Gastroesophageal sphincter (tissue), 4 donors: ENCODE results near the gene TNNI3K. TPM values are rescaled to one million over a fixed set of nuclear protein-coding genes. Genes with fewer than 3 reads are reported as not detected.

ENCODE experiments used
- ATAC-seq: fragments of 150-250 bp; one replicate; pipeline ENCODE4 v1.9.1; 2016; ENCODE audit warnings: mild to moderate bottlenecking, moderate library complexity
- H3K27ac ChIP-seq, 4 donors: fragments of 200-600 bp; sonication (generic) in 3 of 4; 1 replicate in 3 of 4; 2 replicates in 1 of 4; pipeline ENCODE4 v1.5.1; 2016 to 2019
- H3K27me3 ChIP-seq: fragments of 200-600 bp; sonication (generic); one replicate; pipeline ENCODE4 v1.5.1; 2019
- H3K36me3 ChIP-seq, 2 donors: fragments of 200-600 bp; sonication (generic); one replicate each; pipeline ENCODE4 v1.5.1; 2019; ENCODE audit warnings: control low read depth in 1 of 2
- H3K4me1 ChIP-seq, 3 donors: fragments of 200-600 bp; sonication (generic); 1 replicate in 2 of 3; 2 replicates in 1 of 3; pipeline ENCODE4 v1.5.1; 2016 to 2019; ENCODE audit warnings: control low read depth in 2 of 3
- H3K4me3 ChIP-seq, 2 donors: fragments of 200-600 bp; sonication (generic); one replicate each; pipeline ENCODE4 v1.5.1; 2019; ENCODE audit warnings: mild to moderate bottlenecking in 1 of 2, moderate library complexity in 1 of 2
- H3K9me3 ChIP-seq, 3 donors: fragments of 200-600 bp; sonication (generic); one replicate each; pipeline ENCODE4 v1.5.1; 2017 to 2019; ENCODE audit warnings: control low read depth in 2 of 3
- EP300 ChIP-seq: sonication (generic); formaldehyde crosslinking; IDR thresholded peaks from one replicate; pipeline ENCODE4 v1.6.1; 2017; ENCODE audit warnings: antibody characterized with exemption, mild to moderate bottlenecking
- POLR2A ChIP-seq, 2 donors: fragments of 450-650 bp; IDR thresholded peaks; one replicate each; pipeline ENCODE4 v1.6.1; 2017; ENCODE audit warnings: antibody characterized with exemption in 2 of 2, mild to moderate bottlenecking in 2 of 2, moderate library complexity in 1 of 2
- POLR2AphosphoS5 ChIP-seq: sonication (generic); formaldehyde crosslinking; IDR thresholded peaks from one replicate; pipeline ENCODE4 v1.6.1; 2017; ENCODE audit warnings: antibody characterized with exemption
- WGBS, 2 donors: methylation state at CpG; one replicate each; pipeline ENCODE4 v1.1.5; 2018; ENCODE audit warnings: low coverage in 1 of 2; 5-methylcytosine and 5-hydroxymethylcytosine counted together
- total RNA-seq, 4 donors: library from RNA; depleted of rRNA; stranded (reverse); fragments of >200 nt; gene quantifications; one replicate each; pipeline ENCODE4 v1.1.0, GENCODE V29; 2016
- TF ChIP-seq, protein P1 (sequence below), 4 experiments: fragments of 200-600 bp in 2 of 4; fragments of 450-650 bp in 2 of 4; sonication (generic) in 1 of 4; IDR thresholded peaks; one replicate each; pipeline ENCODE4 v1.5.1; 2017 to 2019; ENCODE audit warnings: antibody characterized with exemption in 4 of 4, mild to moderate bottlenecking in 2 of 4, moderate library complexity in 2 of 4

The TNNI3K gene
- total RNA-seq, 4 donors from 2014 or later, result 0.32 to 3.9 (median 2.9) TPM

DNA sequence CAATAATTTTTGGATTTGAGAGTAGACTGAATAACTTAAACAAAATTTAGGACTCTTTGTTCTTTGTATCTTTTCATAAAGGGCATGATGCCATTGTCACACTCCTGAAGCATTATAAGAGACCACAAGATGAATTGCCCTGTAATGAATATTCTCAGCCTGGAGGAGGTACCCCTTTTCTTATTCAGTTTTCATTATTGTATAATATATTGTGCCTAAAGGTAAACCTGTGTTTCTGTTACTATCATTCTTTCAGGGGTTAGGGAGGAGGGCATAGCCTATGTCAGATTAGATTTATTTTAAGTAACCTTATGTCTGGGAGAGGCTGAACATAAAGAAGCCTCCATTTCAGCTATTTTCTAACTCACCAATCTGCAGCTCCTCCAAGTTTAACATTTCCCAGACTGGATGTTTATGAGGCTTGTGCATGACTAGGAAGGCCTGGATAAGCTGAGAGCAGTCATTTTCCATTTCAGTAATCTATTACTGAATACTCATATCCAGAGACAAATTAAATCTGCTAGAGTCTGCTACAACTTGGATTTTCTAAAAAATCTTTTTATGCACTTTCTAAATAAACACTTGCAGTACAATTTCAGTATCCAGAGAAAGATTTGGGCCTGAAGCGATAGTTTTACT lies 132.1 kb downstream of the TNNI3K start:
- Histone ChIP-seq H3K36me3 (peaks cover 0 to 17% of the 10 kb centered on the region in 2 donors), H3K4me1 (no peaks in the 10 kb centered on the region), H3K9me3 (peaks cover 0 to 9% (median 0%) of the 10 kb centered on the region in 3 donors), H3K27me3 (no peaks in the 10 kb centered on the region), H3K4me3 (no peak overlapping the region), H3K27ac (no peak overlapping the region)
- 67 to 73% methylated on average over 1 of the region's 1 CpG for WGBS, 2 donors
- no peak for TF ChIP-seq POLR2AphosphoS5
- no peak for ATAC-seq

DNA sequence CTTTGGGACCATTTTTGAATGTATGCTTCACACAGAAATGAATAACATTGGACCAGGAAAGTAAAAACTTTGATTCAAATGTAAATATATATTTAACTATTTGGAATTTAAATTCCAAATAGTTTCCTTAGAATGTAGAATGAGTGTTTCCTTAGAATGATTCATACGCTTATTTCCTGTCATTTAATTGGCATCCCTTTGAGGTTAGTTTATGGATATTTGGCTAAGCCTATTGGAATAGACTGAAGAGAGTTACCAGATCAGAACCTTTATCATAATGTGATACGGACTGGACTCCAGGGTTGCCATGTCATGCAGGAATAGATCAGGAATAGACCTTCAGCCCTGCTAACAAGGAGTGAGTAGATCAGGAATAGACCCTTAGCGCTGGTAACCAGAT lies 133.1 kb downstream of the TNNI3K start:
- H3K9me3 ChIP-seq, result peaks cover 0 to 9% (median 0%) of the 10 kb centered on the region in 3 donors
- no peak overlapping the region for H3K4me3 ChIP-seq
- H3K27me3 ChIP-seq, result no peaks in the 10 kb centered on the region
- H3K36me3 ChIP-seq, result peaks cover 0 to 17% of the 10 kb centered on the region in 2 donors
- TF ChIP-seq POLR2AphosphoS5, result no peak
- TF ChIP-seq EP300, result no peak
- TF ChIP-seq, protein P1, sequence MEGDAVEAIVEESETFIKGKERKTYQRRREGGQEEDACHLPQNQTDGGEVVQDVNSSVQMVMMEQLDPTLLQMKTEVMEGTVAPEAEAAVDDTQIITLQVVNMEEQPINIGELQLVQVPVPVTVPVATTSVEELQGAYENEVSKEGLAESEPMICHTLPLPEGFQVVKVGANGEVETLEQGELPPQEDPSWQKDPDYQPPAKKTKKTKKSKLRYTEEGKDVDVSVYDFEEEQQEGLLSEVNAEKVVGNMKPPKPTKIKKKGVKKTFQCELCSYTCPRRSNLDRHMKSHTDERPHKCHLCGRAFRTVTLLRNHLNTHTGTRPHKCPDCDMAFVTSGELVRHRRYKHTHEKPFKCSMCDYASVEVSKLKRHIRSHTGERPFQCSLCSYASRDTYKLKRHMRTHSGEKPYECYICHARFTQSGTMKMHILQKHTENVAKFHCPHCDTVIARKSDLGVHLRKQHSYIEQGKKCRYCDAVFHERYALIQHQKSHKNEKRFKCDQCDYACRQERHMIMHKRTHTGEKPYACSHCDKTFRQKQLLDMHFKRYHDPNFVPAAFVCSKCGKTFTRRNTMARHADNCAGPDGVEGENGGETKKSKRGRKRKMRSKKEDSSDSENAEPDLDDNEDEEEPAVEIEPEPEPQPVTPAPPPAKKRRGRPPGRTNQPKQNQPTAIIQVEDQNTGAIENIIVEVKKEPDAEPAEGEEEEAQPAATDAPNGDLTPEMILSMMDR (IDR thresholded peaks at IDR 0.05), result no peak
- no peak for TF ChIP-seq POLR2A (IDR thresholded peaks at IDR 0.05)
- H3K4me1 ChIP-seq, result no peaks in the 10 kb centered on the region
- no peak overlapping the region for H3K27ac ChIP-seq
- 81 to 84% methylated on average over 2 to 3 of the region's 3 CpGs for WGBS, 2 donors
- no peak for ATAC-seq

DNA sequence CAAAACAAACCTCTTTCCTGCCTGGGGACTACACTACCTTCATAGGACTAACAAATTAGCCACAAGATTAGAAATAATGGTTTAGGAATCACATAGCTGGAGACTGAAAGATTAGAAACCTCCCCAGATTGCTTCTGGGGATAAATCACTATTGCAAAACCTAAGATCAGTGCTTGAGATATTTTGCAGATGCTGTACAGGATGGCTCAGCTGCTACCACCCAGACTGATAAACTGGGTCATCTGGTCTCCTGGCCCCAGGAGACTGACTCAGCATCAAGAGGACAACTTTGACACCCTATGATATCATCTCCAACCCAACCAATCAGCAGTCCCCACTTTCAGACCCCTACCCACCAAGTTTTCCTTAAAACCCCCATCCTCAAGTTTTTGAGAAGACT lies 140.2 kb downstream of the TNNI3K start:
- Histone ChIP-seq H3K4me1 (no peaks in the 10 kb centered on the region), H3K9me3 (no peaks in the 10 kb centered on the region), H3K4me3 (no peak overlapping the region), H3K36me3 (peaks cover 0 to 6% of the 10 kb centered on the region in 2 donors), H3K27ac (no peak overlapping the region), H3K27me3 (no peaks in the 10 kb centered on the region)
- ATAC-seq, result peak; percentile 51
- TF ChIP-seq, protein P1 (IDR thresholded peaks at IDR 0.05), result no peak
- TF ChIP-seq POLR2AphosphoS5 (no peak), POLR2A (IDR thresholded peaks at IDR 0.05) (no peak), EP300 (no peak)

DNA sequence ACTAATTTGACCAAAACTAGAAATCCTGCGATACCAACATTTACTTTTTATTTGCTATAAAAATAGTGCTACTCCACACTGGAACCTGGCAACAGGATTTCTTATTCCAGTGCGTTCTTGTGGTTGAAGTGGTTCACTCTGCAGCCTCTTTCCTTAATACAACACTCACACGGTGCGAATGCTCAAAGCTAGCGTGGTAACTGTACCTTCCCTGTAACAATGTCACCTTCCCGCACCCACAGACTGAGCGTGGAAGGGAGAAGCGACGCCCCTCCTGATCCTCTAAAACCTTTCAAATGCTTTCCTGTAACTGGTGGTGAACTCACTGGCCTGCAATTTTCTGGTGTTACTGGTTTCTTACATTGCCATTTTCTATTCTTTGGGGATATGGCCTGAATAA lies 145.1 kb downstream of the TNNI3K start:
- 91 to 95% methylated on average over 9 of the region's 9 CpGs for WGBS, 2 donors
- Histone ChIP-seq H3K36me3 (no peaks in the 10 kb centered on the region), H3K4me3 (no peak overlapping the region), H3K27ac (no peak overlapping the region), H3K27me3 (no peaks in the 10 kb centered on the region), H3K9me3 (no peaks in the 10 kb centered on the region), H3K4me1 (no peaks in the 10 kb centered on the region)
- ATAC-seq, result no peak
- TF ChIP-seq POLR2A (IDR thresholded peaks at IDR 0.05), result no peak
- TF ChIP-seq POLR2AphosphoS5, result no peak
- TF ChIP-seq, protein P1 (IDR thresholded peaks at IDR 0.05), result no peak
- no peak for TF ChIP-seq EP300

DNA sequence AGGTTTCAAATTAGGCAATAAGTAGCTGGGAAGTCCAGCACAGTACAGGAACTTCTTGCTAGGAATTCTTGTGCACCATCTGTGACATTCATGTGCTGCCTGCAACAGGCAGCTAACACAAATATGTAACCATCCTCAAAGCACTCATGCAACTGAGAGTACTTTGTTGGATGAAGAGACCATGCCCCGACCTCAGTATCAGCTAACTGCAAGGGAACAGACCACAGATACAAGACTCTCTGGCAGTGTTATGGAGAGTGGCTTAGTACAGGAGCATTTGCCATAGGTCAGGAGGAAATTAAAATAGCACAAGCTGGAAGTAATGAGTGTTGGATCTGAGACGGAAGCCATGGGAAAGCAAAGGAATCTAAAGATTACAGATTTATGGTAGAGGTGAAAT lies 153.7 kb downstream of the TNNI3K start:
- WGBS, 2 donors, result 76 to 100% methylated on average over 2 of the region's 2 CpGs
- no peak for ATAC-seq

More for the DNA sequence above, 153.7 kb downstream of the TNNI3K start:
- no peak overlapping the region for H3K4me3 ChIP-seq
- TF ChIP-seq EP300 (no peak), POLR2A (IDR thresholded peaks at IDR 0.05) (no peak), POLR2AphosphoS5 (no peak)
- TF ChIP-seq, protein P1 (IDR thresholded peaks at IDR 0.05), result no peak
- H3K36me3 ChIP-seq, result no peaks in the 10 kb centered on the region
- no peaks in the 10 kb centered on the region for H3K27me3 ChIP-seq
- no peaks in the 10 kb centered on the region for H3K4me1 ChIP-seq
- no peak overlapping the region for H3K27ac ChIP-seq
- H3K9me3 ChIP-seq, result no peaks in the 10 kb centered on the region
